WTC11 (cell line): ENCODE measurements around the gene FAXDC2. TPM values are rescaled to one million over a fixed set of nuclear protein-coding genes. Genes with fewer than 3 reads are reported as not detected.

Experiments
- ATAC-seq: fragments of 200-7000 bp; cut with Tn5 transposase; 2 replicates; pipeline ENCODE4 v1.10.0; 2021; ENCODE audit warnings: mild to moderate bottlenecking, moderate library complexity
- CTCF ChIA-PET: fragments of 300-600 bp; sonication (Branson Sonifier 250); formaldehyde crosslinking; loops from one replicate; lab custom pipeline; 2021; ENCODE audit warnings: antibody characterized with exemption; lab: Charles Lee
- POLR2A ChIA-PET: fragments of 350-600 bp; sonication (Branson Sonifier 250); formaldehyde crosslinking; loops from one replicate; lab custom pipeline; 2021; ENCODE audit warnings: antibody characterized with exemption; lab: Charles Lee
- DNase-seq: peaks from one replicate; pipeline ENCODE4 v3.0.0; 2021; ENCODE audit warnings: low spot score
- H3K27ac Mint-ChIP-seq: 2 replicates; pipeline ENCODE4 v1.8.0; 2021; ENCODE audit warnings: mixed read lengths
- H3K27me3 Mint-ChIP-seq: 2 replicates; pipeline ENCODE4 v1.8.0; 2021; ENCODE audit warnings: low read depth, mild to moderate bottlenecking, moderate library complexity, mixed read lengths
- H3K36me3 Mint-ChIP-seq: 2 replicates; pipeline ENCODE4 v1.8.0; 2021; ENCODE audit warnings: mixed read lengths
- H3K4me1 Mint-ChIP-seq: 2 replicates; pipeline ENCODE4 v1.8.0; 2022; ENCODE audit warnings: mixed read lengths
- H3K4me3 Mint-ChIP-seq: 2 replicates; pipeline ENCODE4 v1.8.0; 2021; ENCODE audit warnings: mild to moderate bottlenecking, moderate library complexity, mixed read lengths
- H3K9me3 Mint-ChIP-seq: 2 replicates; pipeline ENCODE4 v1.8.0; 2021; ENCODE audit warnings: mixed read lengths
- ARID4B ChIP-seq: sonication (generic); formaldehyde crosslinking; IDR thresholded peaks from 2 replicates; pipeline ENCODE4 v1.8.0; 2023; ENCODE audit warnings: missing genetic modification reagents, mild to moderate bottlenecking, borderline replicate concordance
- ATF2 ChIP-seq: sonication (generic); formaldehyde crosslinking; IDR thresholded peaks from 2 replicates; pipeline ENCODE4 v1.8.1; 2022; ENCODE audit warnings: low read depth, missing genetic modification reagents, borderline replicate concordance
- E2F5 ChIP-seq: sonication (generic); formaldehyde crosslinking; IDR thresholded peaks from 2 replicates; pipeline ENCODE4 v1.8.1; 2022; ENCODE audit warnings: mild to moderate bottlenecking, moderate library complexity, missing genetic modification reagents
- ESRRA ChIP-seq: sonication (generic); formaldehyde crosslinking; IDR thresholded peaks from 2 replicates; pipeline ENCODE4 v1.8.1; 2022; ENCODE audit warnings: mild to moderate bottlenecking, missing genetic modification reagents, borderline replicate concordance
- FOXP4 ChIP-seq: sonication (generic); formaldehyde crosslinking; IDR thresholded peaks from 2 replicates; pipeline ENCODE4 v1.8.0; 2022; ENCODE audit warnings: mild to moderate bottlenecking, missing genetic modification reagents
- GABPB1 ChIP-seq: sonication (generic); formaldehyde crosslinking; IDR thresholded peaks from 2 replicates; pipeline ENCODE4 v1.8.1; 2023; ENCODE audit warnings: mild to moderate bottlenecking, missing genetic modification reagents
- HMGA2 ChIP-seq: fragments of 250-450 bp; sonication (Bioruptor Pico); IDR thresholded peaks from 2 replicates; pipeline ENCODE4 v1.4.0; 2021; ENCODE audit warnings: mild to moderate bottlenecking, moderate library complexity
- IRF1 ChIP-seq: sonication (generic); formaldehyde crosslinking; IDR thresholded peaks from 2 replicates; pipeline ENCODE4 v1.8.0; 2023; ENCODE audit warnings: missing genetic modification reagents
- IRF2 ChIP-seq: sonication (generic); formaldehyde crosslinking; IDR thresholded peaks from 2 replicates; pipeline ENCODE4 v1.8.0; 2022; ENCODE audit warnings: low read depth, missing genetic modification reagents, borderline replicate concordance
- KAT7 ChIP-seq: sonication (generic); formaldehyde crosslinking; IDR thresholded peaks from 2 replicates; pipeline ENCODE4 v1.8.1; 2023; ENCODE audit warnings: missing genetic modification reagents, mild to moderate bottlenecking, borderline replicate concordance
- NFYB ChIP-seq: sonication (generic); formaldehyde crosslinking; conservative IDR thresholded peaks from 2 replicates; pipeline ENCODE4 v1.8.0; 2022; ENCODE audit warnings: low read depth, missing genetic modification reagents
- SOX15 ChIP-seq: fragments of 250-450 bp; sonication (Bioruptor Pico); IDR thresholded peaks from 2 replicates; pipeline ENCODE4 v1.9.0; 2021; ENCODE audit warnings: mild to moderate bottlenecking
- SP1 ChIP-seq: sonication (generic); formaldehyde crosslinking; conservative IDR thresholded peaks from 2 replicates; pipeline ENCODE4 v1.8.1; 2022; ENCODE audit warnings: missing genetic modification reagents
- TCF7 ChIP-seq: sonication (generic); formaldehyde crosslinking; IDR thresholded peaks from 2 replicates; pipeline ENCODE4 v1.8.0; 2022; ENCODE audit warnings: mild to moderate bottlenecking, low read depth, missing genetic modification reagents, moderate library complexity
- USF2 ChIP-seq: sonication (generic); formaldehyde crosslinking; IDR thresholded peaks from 2 replicates; pipeline ENCODE4 v1.8.1; 2023; ENCODE audit warnings: mild to moderate bottlenecking, missing genetic modification reagents, moderate library complexity
- ZBTB43 ChIP-seq: sonication (generic); formaldehyde crosslinking; IDR thresholded peaks from 2 replicates; pipeline ENCODE4 v1.8.1; 2023; ENCODE audit warnings: mild to moderate bottlenecking, missing genetic modification reagents
- ZMAT4 ChIP-seq: fragments of 250-450 bp; sonication (Bioruptor Pico); IDR thresholded peaks from 2 replicates; pipeline ENCODE4 v1.9.0; 2021; ENCODE audit warnings: mild to moderate bottlenecking
- ZNF317 ChIP-seq: sonication (generic); formaldehyde crosslinking; IDR thresholded peaks from 2 replicates; pipeline ENCODE4 v1.8.1; 2023; ENCODE audit warnings: low read depth, mild to moderate bottlenecking, moderate library complexity, missing genetic modification reagents, borderline replicate concordance
- ZNF423 ChIP-seq: fragments of 250-450 bp; sonication (Bioruptor Pico); IDR thresholded peaks from 2 replicates; pipeline ENCODE4 v2.1.2; 2022; ENCODE audit warnings: mild to moderate bottlenecking, moderate library complexity
- ZNF671 ChIP-seq: fragments of 250-450 bp; sonication (Bioruptor Pico); IDR thresholded peaks from 2 replicates; pipeline ENCODE4 v1.8.0; 2021; ENCODE audit warnings: mild to moderate bottlenecking
- total RNA-seq: library from RNA; stranded (reverse); gene quantifications from 3 replicates; pipeline ENCODE4 v1.2.3, GENCODE V29; 2021

The FAXDC2 gene
- total RNA-seq, 1 experiment from 2014 or later = 3.9 TPM

- Mint-ChIP-seq H3K4me1 (peaks cover 81% of the 10 kb centered on the region), H3K27me3 (no peaks in the 10 kb centered on the region)
- no peak for ATAC-seq
- no peak for TF ChIP-seq GABPB1 (CRISPR knock-in tag)
- no peak for TF ChIP-seq ZMAT4 (CRISPR knock-in tag)
- no peak for TF ChIP-seq IRF1
- no peak for TF ChIP-seq ZNF671 (CRISPR knock-in tag)
- no peak for TF ChIP-seq SP1 (CRISPR knock-in tag)
- no peak for TF ChIP-seq SOX15
- TF ChIP-seq ZBTB43 (CRISPR knock-in tag) = no peak
- TF ChIP-seq, all 79 proteins: peak for 0
- ChIA-PET CTCF (interaction anchor here (1.4 kb wide), 1 partner anchor 128 kb away, joined by 3 read pairs; no protein-coding TSS in a partner anchor), POLR2A (interaction anchor here (0.7 to 1.0 kb wide), 2 partner anchors 12 to 776 kb away, joined by 5 to 6 read pairs; no protein-coding TSS in a partner anchor)
- H3K36me3 Mint-ChIP-seq = 0 out of 2 replicates have a peak, but pooled peaks cover 4% of the 10 kb centered on the region
- H3K9me3 Mint-ChIP-seq = no peaks in the 10 kb centered on the region
- no peak for DNase-seq
- H3K4me3 Mint-ChIP-seq = no peak overlapping the region
- H3K27ac Mint-ChIP-seq = no peak overlapping the region
Measured at GRCh38 chr5:154778534-154778933, 71.9 kb downstream of the FAXDC2 start.

- Mint-ChIP-seq H3K36me3 (peaks cover 6% of the 10 kb centered on the region; the same call in 1 of the 2 replicates), H3K9me3 (no peaks in the 10 kb centered on the region), H3K27me3 (no peaks in the 10 kb centered on the region), H3K4me3 (no peak overlapping the region), H3K4me1 (peaks cover 77% of the 10 kb centered on the region), H3K27ac (no peak overlapping the region)
- DNase-seq (no peak), ATAC-seq (no peak)
- POLR2A ChIA-PET = no interaction called here
- CTCF ChIA-PET = interaction anchor here (0.7 to 1.1 kb wide), 2 partner anchors 93 to 126 kb away, joined by 3 read pairs; no protein-coding TSS in a partner anchor
- TF ChIP-seq FOXP4 (CRISPR knock-in tag) (no peak), IRF2 (CRISPR knock-in tag) (no peak), ZMAT4 (CRISPR knock-in tag) (no peak), ARID4B (no peak), KAT7 (CRISPR knock-in tag) (no peak), E2F5 (CRISPR knock-in tag) (no peak), ZNF423 (CRISPR knock-in tag) (no peak), TCF7 (no peak), ESRRA (CRISPR knock-in tag) (no peak), USF2 (CRISPR knock-in tag) (no peak), ATF2 (CRISPR knock-in tag) (no peak), ZNF317 (no peak), HMGA2 (CRISPR knock-in tag) (no peak), NFYB (no peak)
Measured at GRCh38 chr5:154776167-154776566, 74.2 kb downstream of the FAXDC2 start.
